H1 (cell line): ENCODE measurements around the gene SNX27. TPM values are rescaled to one million over a fixed set of nuclear protein-coding genes. Genes with fewer than 3 reads are reported as not detected.

ENCODE experiments used
- CTCF ChIA-PET: fragments of 300-600 bp; sonication (Branson Sonifier 250); formaldehyde crosslinking; loops from one replicate; lab custom pipeline; 2021; ENCODE audit not compliant: partially characterized antibody; lab: Charles Lee
- POLR2A ChIA-PET: fragments of 300-600 bp; sonication (Branson Sonifier 250); formaldehyde crosslinking; loops from one replicate; lab custom pipeline; 2021; ENCODE audit warnings: inconsistent platforms; ENCODE audit not compliant: partially characterized antibody; lab: Charles Lee
- DNase-seq, 2 experiments: peaks; one replicate each; pipeline versions ENCODE4 v3.0.0 to v3.0.0-alpha.2; 2010 to 2022; ENCODE audit warnings: low spot score in 2 of 2, low read depth in 1 of 2, mixed read lengths in 1 of 2
- FAIRE-seq: peaks from 2 replicates; lab custom pipeline; 2011; peaks lifted over from hg19 to GRCh38; lab: Jason Lieb, UNC
- H2AFZ ChIP-seq: 2 replicates; pipeline ENCODE4 v1.8.1; 2012; ENCODE audit warnings: low read length, inconsistent platforms
- H2AK5ac ChIP-seq: 2 replicates; pipeline ENCODE4 v1.6.1; 2013; ENCODE audit warnings: low read depth, low read length
- H2BK120ac ChIP-seq: replicated peaks from 2 replicates; pipeline ENCODE3; 2013; ENCODE audit warnings: low read depth, low read length, inconsistent platforms
- H2BK12ac ChIP-seq: 2 replicates; pipeline ENCODE4 v1.6.1; 2013; ENCODE audit warnings: low read depth, low read length
- H2BK15ac ChIP-seq: 2 replicates; pipeline ENCODE4 v1.6.1; 2013; ENCODE audit warnings: low read length
- H2BK20ac ChIP-seq: 2 replicates; pipeline ENCODE4 v1.6.1; 2013; ENCODE audit warnings: low read length
- H2BK5ac ChIP-seq: 2 replicates; pipeline ENCODE4 v1.6.1; 2013; ENCODE audit warnings: low read depth, low read length
- H3K14ac ChIP-seq: 2 replicates; pipeline ENCODE4 v1.6.1; 2013; ENCODE audit warnings: inconsistent platforms; ENCODE audit not compliant: insufficient read length
- H3K18ac ChIP-seq: 2 replicates; pipeline ENCODE4 v1.6.1; 2013; ENCODE audit warnings: low read length; ENCODE audit errors: extremely low read depth
- H3K23ac ChIP-seq: 2 replicates; pipeline ENCODE4 v1.6.1; 2013; ENCODE audit warnings: inconsistent platforms; ENCODE audit not compliant: insufficient read length
- H3K23me2 ChIP-seq: 2 replicates; pipeline ENCODE4 v1.6.1; 2013; ENCODE audit warnings: low read depth, low read length
- H3K27ac ChIP-seq: 2 replicates; pipeline ENCODE4 v1.6.1; 2011; ENCODE audit warnings: low read depth, low read length, inconsistent platforms
- H3K27me3 ChIP-seq, 4 experiments: replicated peaks in 1 of 4; 1 replicate in 1 of 4; 2 replicates in 3 of 4; pipeline versions ENCODE4 v1.6.1 to v1.8.1; 2011 to 2013; ENCODE audit warnings: low read length in 3 of 4, mild to moderate bottlenecking in 3 of 4, inconsistent platforms in 2 of 4, mixed read lengths in 2 of 4, moderate library complexity in 1 of 4; ENCODE audit not compliant: control insufficient read depth in 3 of 4, insufficient read depth in 3 of 4; ENCODE audit errors: extremely low read depth in 1 of 4
- H3K36me3 ChIP-seq, 4 experiments: 2 replicates each; pipeline versions ENCODE4 v1.6.1 to v1.8.1; 2011 to 2013; ENCODE audit warnings: mild to moderate bottlenecking in 4 of 4, low read length in 3 of 4, moderate library complexity in 2 of 4, control low read depth in 1 of 4, inconsistent platforms in 1 of 4; ENCODE audit not compliant: insufficient read depth in 4 of 4, control insufficient read depth in 2 of 4
- H3K4ac ChIP-seq: replicated peaks from 2 replicates; pipeline ENCODE3; 2013; ENCODE audit warnings: low read length, low read depth, mixed read lengths, inconsistent platforms; ENCODE audit not compliant: insufficient read length
- H3K4me1 ChIP-seq, 4 experiments: replicated peaks in 1 of 4; 1 replicate in 1 of 4; 2 replicates in 3 of 4; pipeline versions ENCODE4 v1.6.1 to v1.8.1; 2011 to 2013; ENCODE audit warnings: low read length in 3 of 4, inconsistent platforms in 2 of 4, mixed read lengths in 1 of 4; ENCODE audit not compliant: insufficient read depth in 4 of 4, control insufficient read depth in 3 of 4
- H3K4me2 ChIP-seq, 2 experiments: 2 replicates each; pipeline versions ENCODE4 v1.6.1 to v1.8.1; 2011 to 2013; ENCODE audit warnings: low read depth in 2 of 2, low read length in 2 of 2, control low read depth in 1 of 2, inconsistent platforms in 1 of 2, mild to moderate bottlenecking in 1 of 2; ENCODE audit not compliant: insufficient read depth in 1 of 2
- H3K4me3 ChIP-seq, 4 experiments: fragments of 200-600, 300-600 bp in 1 of 4; sonication (generic), shearing (Covaris generic), sonication (Bioruptor Twin) in 1 of 4; 2 replicates each; pipeline versions ENCODE4 v1.5.1 to v1.8.1; 2011 to 2016; ENCODE audit warnings: low read length in 4 of 4, low read depth in 3 of 4, control low read depth in 2 of 4, inconsistent platforms in 2 of 4, mild to moderate bottlenecking in 2 of 4, mixed read lengths in 1 of 4, moderate library complexity in 1 of 4; ENCODE audit not compliant: insufficient read depth in 2 of 4; ENCODE audit errors: extremely low read depth in 1 of 4
- H3K56ac ChIP-seq: replicated peaks from 2 replicates; pipeline ENCODE3; 2013; ENCODE audit warnings: low read depth, mild to moderate bottlenecking, mixed read lengths, low read length, inconsistent platforms; ENCODE audit not compliant: insufficient read length
- H3K79me1 ChIP-seq: 2 replicates; pipeline ENCODE4 v1.6.1; 2013; ENCODE audit warnings: low read depth, low read length, control low read depth
- H3K79me2 ChIP-seq, 2 experiments: 2 replicates each; pipeline versions ENCODE4 v1.6.1 to v1.8.1; 2012 to 2013; ENCODE audit warnings: low read length in 2 of 2, mild to moderate bottlenecking in 2 of 2, inconsistent platforms in 1 of 2; ENCODE audit not compliant: insufficient read depth in 2 of 2, control insufficient read depth in 1 of 2
- H3K9ac ChIP-seq, 4 experiments: replicated peaks in 1 of 4; 1 replicate in 1 of 4; 2 replicates in 3 of 4; pipeline versions ENCODE4 v1.6.1 to v1.8.1; 2011 to 2013; ENCODE audit warnings: low read depth in 3 of 4, low read length in 3 of 4, control low read depth in 2 of 4, mild to moderate bottlenecking in 2 of 4, moderate library complexity in 2 of 4, inconsistent platforms in 1 of 4; ENCODE audit errors: extremely low read depth in 1 of 4
- H3K9me3 ChIP-seq, 2 experiments: 2 replicates each; pipeline versions ENCODE4 v1.6.1 to v1.8.1; 2012 to 2013; ENCODE audit warnings: mild to moderate bottlenecking in 2 of 2, moderate library complexity in 2 of 2, control low read depth in 1 of 2, inconsistent platforms in 1 of 2, low read depth in 1 of 2, low read length in 1 of 2, mixed read lengths in 1 of 2; ENCODE audit not compliant: insufficient read depth in 2 of 2
- H4K20me1 ChIP-seq, 2 experiments: replicated peaks in 1 of 2; 2 replicates each; pipeline versions ENCODE3 to v1.8.1; 2011 to 2013; ENCODE audit warnings: inconsistent platforms in 2 of 2, low read length in 2 of 2, mild to moderate bottlenecking in 1 of 2; ENCODE audit not compliant: insufficient read depth in 2 of 2, control insufficient read depth in 1 of 2
- H4K5ac ChIP-seq: 2 replicates; pipeline ENCODE4 v1.6.1; 2013; ENCODE audit warnings: low read length, low read depth, mixed read lengths, inconsistent platforms; ENCODE audit not compliant: insufficient read length
- H4K8ac ChIP-seq: 2 replicates; pipeline ENCODE4 v1.8.0; 2013; ENCODE audit warnings: mild to moderate bottlenecking, moderate library complexity, low read length, inconsistent platforms; ENCODE audit not compliant: insufficient read depth; ENCODE audit errors: extremely low read depth
- H4K91ac ChIP-seq: replicated peaks from 2 replicates; pipeline ENCODE3; 2013; ENCODE audit warnings: low read length, mixed read lengths, inconsistent platforms; ENCODE audit not compliant: insufficient read length
- BCL11A ChIP-seq, 2 experiments: IDR thresholded peaks; one replicate each; pipeline ENCODE4 v1.6.1; 2011; ENCODE audit warnings: low read depth in 2 of 2, low read length in 2 of 2, mild to moderate bottlenecking in 2 of 2
- CHD1 ChIP-seq: IDR thresholded peaks from 2 replicates; pipeline ENCODE4 v1.6.1; 2012; ENCODE audit warnings: low read depth, low read length, improper control_type of control experiment
- GABPA ChIP-seq: IDR thresholded peaks from 2 replicates; pipeline ENCODE4 v1.6.1; 2011; ENCODE audit warnings: mild to moderate bottlenecking, low read length, moderate library complexity, borderline replicate concordance; ENCODE audit not compliant: insufficient read depth
- JUN ChIP-seq: IDR thresholded peaks from 2 replicates; pipeline ENCODE4 v1.6.1; 2011; ENCODE audit warnings: low read depth, mild to moderate bottlenecking, improper control_type of control experiment, low read length
- RNF2 ChIP-seq: fragments of 200-900, 300-1000 bp; sonication (generic); IDR thresholded peaks from 2 replicates; pipeline ENCODE4 v1.7.1; 2016; ENCODE audit warnings: borderline replicate concordance, low read depth, mild to moderate bottlenecking, antibody characterized with exemption, low read length; ENCODE audit not compliant: poor library complexity, severe bottlenecking; ENCODE audit errors: missing control alignments
- SIX5 ChIP-seq: IDR thresholded peaks from 2 replicates; pipeline ENCODE4 v1.6.1; 2011; ENCODE audit warnings: mild to moderate bottlenecking, low read depth, low read length
- WGBS, 2 experiments: shearing (Covaris generic) in 1 of 2; methylation state at CpG; one replicate each; pipeline versions ENCODE4 v1.1.6 to v1.1.7; 2013 to 2015; ENCODE audit warnings: low lambda C conversion rate in 2 of 2, mixed read lengths in 2 of 2, inconsistent platforms in 1 of 2, low coverage in 1 of 2, missing lambda C conversion rate in 1 of 2; ENCODE audit not compliant: insufficient replicate concordance in 2 of 2, insufficient coverage in 1 of 2, insufficient read length in 1 of 2; ENCODE audit errors: extremely low coverage in 1 of 2, missing lambda C conversion rate in 1 of 2; 5-methylcytosine and 5-hydroxymethylcytosine counted together
- polyA plus RNA-seq, 7 experiments: library from polyadenylated mRNA; depleted of rRNA in 3 of 7; stranded (reverse) in 5 of 7; unstranded in 2 of 7; fragments of >200 nt in 5 of 7; fragments of 200-250 nt in 2 of 7; gene quantifications; 1 replicate in 5 of 7; 2 replicates in 1 of 7; 4 replicates in 1 of 7; pipeline versions ENCODE4 v1.2.1 to v1.2.3, GENCODE V29; 2011 to 2013; ENCODE audit warnings: missing spikeins in 2 of 7, mixed read lengths in 2 of 7
- total RNA-seq: library from RNA; stranded (reverse); fragmentation: NEBNext Ultra II Directional; extraction: Animal tissue kit (Norgen Biotek cat#: 25700); gene quantifications from 2 replicates; pipeline ENCODE4 v1.2.1, GENCODE V29; 2021

Gene SNX27
- total and polyA plus RNA-seq, 2 of the 8 experiments (the other 6 are each of a cell fraction or from before 2014, with no cell fraction given) = 23.4 to 65.4 TPM

DNA sequence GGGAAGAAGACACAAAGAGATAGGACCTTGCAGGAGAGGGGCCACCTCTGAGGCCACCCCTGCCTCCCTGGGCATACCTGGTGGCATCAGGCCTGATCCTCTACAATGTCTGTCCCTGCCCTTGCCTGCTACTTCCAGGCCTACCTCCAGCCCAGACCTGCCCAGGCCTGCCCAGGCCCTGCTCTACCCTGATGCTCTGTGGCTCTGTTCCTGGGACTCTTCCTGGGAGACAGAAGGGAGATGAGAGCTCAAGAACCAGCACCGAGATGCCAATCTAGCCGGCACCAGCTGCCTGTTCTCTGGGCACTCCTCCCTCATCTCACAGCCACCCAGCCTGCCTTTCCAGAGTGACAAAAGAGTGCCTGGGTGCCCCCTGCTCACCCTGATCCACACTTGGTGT is 102.0 kb downstream of the SNX27 start:
- H4K20me1 ChIP-seq = no peaks in the 10 kb centered on the region
- CTCF ChIA-PET = interaction anchor here (1.0 to 4.8 kb wide), 3 partner anchors 18 to 119 kb away, joined by 3 to 41 read pairs (median 4); no protein-coding TSS in a partner anchor
- H3K27me3 ChIP-seq = peaks cover 0 to 15% (median 10%) of the 10 kb centered on the region in 4 experiments; a peak in 5 of 7 replicates
- H3K23ac ChIP-seq = no peak overlapping the region
- no peak overlapping the region for H4K8ac ChIP-seq
- no peak overlapping the region for H2BK15ac ChIP-seq
- H3K27ac ChIP-seq = no peak overlapping the region
- POLR2A ChIA-PET = interaction anchor here (1.0 to 3.5 kb wide), 3 partner anchors 14 to 173 kb away, joined by 4 to 15 read pairs (median 10); partner anchors contain the start of gene TUFT1
- H2AK5ac ChIP-seq = no peak overlapping the region
- H2BK5ac ChIP-seq = peak overlapping the region; percentile 22; the same call in 1 of the 2 replicates
- H3K4me3 ChIP-seq = no peak overlapping the region
- no peaks in the 10 kb centered on the region; the same call in 1 of the 2 replicates for H3K79me1 ChIP-seq
- no peak overlapping the region for H3K9ac ChIP-seq
- H2BK20ac ChIP-seq = no peak overlapping the region
- H2AFZ ChIP-seq = no peak overlapping the region
- H4K91ac ChIP-seq = no peak overlapping the region
- WGBS, 2 experiments = 78% methylated on average over 2 of the region's 2 CpGs; no CpG with 5 or more reads in 1 of the 2 experiments
- no peak overlapping the region for H3K18ac ChIP-seq
- H3K4me1 ChIP-seq = peaks cover 0 to 6% (median 3%) of the 10 kb centered on the region in 4 experiments; a peak in 5 of 7 replicates
- no peak for FAIRE-seq
- H2BK120ac ChIP-seq = no peak overlapping the region
- H3K9me3 ChIP-seq = no peaks in the 10 kb centered on the region
- no peak overlapping the region for H3K4me2 ChIP-seq
- H3K79me2 ChIP-seq = no peaks in the 10 kb centered on the region
- no peaks in the 10 kb centered on the region for H3K36me3 ChIP-seq
- peaks cover 8% of the 10 kb centered on the region; the same call in 1 of the 2 replicates for H3K23me2 ChIP-seq
- H3K56ac ChIP-seq = no peak overlapping the region
- H3K14ac ChIP-seq = no peak overlapping the region
- DNase-seq = no peak
- TF ChIP-seq RNF2 = no peak
- no peak for TF ChIP-seq CHD1
- TF ChIP-seq GABPA = no peak
- no peak for TF ChIP-seq JUN
- TF ChIP-seq BCL11A (IDR thresholded peaks at IDR 0.05; ENCODE audit: low read depth in 2 of 2, low read length in 2 of 2) = no peak
- no peak for TF ChIP-seq SIX5
- no peak overlapping the region for H4K5ac ChIP-seq
- H3K4ac ChIP-seq = no peak overlapping the region
- H2BK12ac ChIP-seq = no peak overlapping the region
